Endothelial cell of umbilical vein (primary cell): Measurements from ENCODE around the gene GRID1. TPM values are rescaled to one million over a fixed set of nuclear protein-coding genes. Genes with fewer than 3 reads are reported as not detected.

Experiments
- BruUV-seq: library from RNA; stranded (reverse); fragments of 400-500 nt; replicated peaks from 2 replicates; lab custom pipeline; 2021; lab: Mats Ljungman, UMichigan
- CTCF ChIA-PET: fragments of 300-600, 350-600 bp; sonication (Branson Sonifier 250); formaldehyde crosslinking; loops from one replicate; lab custom pipeline; 2021; ENCODE audit warnings: antibody characterized with exemption, inconsistent platforms; lab: Charles Lee
- POLR2A ChIA-PET: fragments of 300-600, 350-600 bp; sonication (Branson Sonifier 250); formaldehyde crosslinking; loops from one replicate; lab custom pipeline; 2021; ENCODE audit warnings: antibody characterized with exemption, inconsistent platforms; lab: Charles Lee
- DNase-seq: peaks from one replicate; pipeline ENCODE4 v3.0.0-alpha.2; 2011; ENCODE audit warnings: low read depth, low spot score
- FAIRE-seq: peaks from 2 replicates; lab custom pipeline; 2011; peaks lifted over from hg19 to GRCh38; lab: Jason Lieb, UNC
- H2AFZ ChIP-seq: 2 replicates; pipeline ENCODE4 v1.6.0; 2012; ENCODE audit warnings: low read depth, low read length, control low read depth, inconsistent platforms
- H3K27ac ChIP-seq: 2 replicates; pipeline ENCODE4 v1.5.1; 2011; ENCODE audit warnings: low read depth, mild to moderate bottlenecking, control low read depth, low read length, moderate library complexity; ENCODE audit not compliant: insufficient read depth
- H3K27me3 ChIP-seq, 2 experiments: 2 replicates each; pipeline versions ENCODE4 v1.6.0 to v1.6.1; 2011; ENCODE audit warnings: low read length in 2 of 2, mixed read lengths in 1 of 2; ENCODE audit not compliant: control insufficient read depth in 2 of 2, insufficient read depth in 2 of 2
- H3K36me3 ChIP-seq, 2 experiments: 2 replicates in 1 of 2; 3 replicates in 1 of 2; pipeline ENCODE4 v1.5.1; 2011; ENCODE audit warnings: low read length in 2 of 2, mild to moderate bottlenecking in 1 of 2, moderate library complexity in 1 of 2; ENCODE audit not compliant: control insufficient read depth in 2 of 2, insufficient read depth in 2 of 2; ENCODE audit errors: extremely low read depth in 1 of 2
- H3K4me1 ChIP-seq: 3 replicates; pipeline ENCODE4 v1.5.1; 2011; ENCODE audit warnings: mild to moderate bottlenecking, low read length; ENCODE audit not compliant: control insufficient read depth, insufficient read depth; ENCODE audit errors: extremely low read depth
- H3K4me2 ChIP-seq: 2 replicates; pipeline ENCODE4 v1.6.1; 2011; ENCODE audit warnings: low read length, control low read depth, mixed read lengths; ENCODE audit not compliant: insufficient read depth
- H3K4me3 ChIP-seq, 3 experiments: fragments of 200-600 bp in 1 of 3; sonication (generic), shearing (Covaris generic) in 1 of 3; replicated peaks in 1 of 3; 2 replicates each; pipeline ENCODE4 v1.5.1; 2011 to 2016; ENCODE audit warnings: control low read depth in 3 of 3, low read length in 3 of 3, mild to moderate bottlenecking in 2 of 3, inconsistent platforms in 1 of 3, low read depth in 1 of 3, moderate library complexity in 1 of 3; ENCODE audit not compliant: insufficient read depth in 1 of 3
- H3K79me2 ChIP-seq: 2 replicates; pipeline ENCODE4 v1.6.0; 2012; ENCODE audit warnings: low read length, inconsistent platforms; ENCODE audit not compliant: control insufficient read depth, insufficient read depth
- H3K9ac ChIP-seq: replicated peaks from 2 replicates; pipeline ENCODE3; 2011; ENCODE audit warnings: low read length, control low read depth; ENCODE audit not compliant: insufficient read depth; ENCODE audit errors: extremely low read depth
- H3K9me1 ChIP-seq: replicated peaks from 3 replicates; pipeline ENCODE4 v1.6.0; 2011; ENCODE audit warnings: mild to moderate bottlenecking, low read length; ENCODE audit not compliant: control insufficient read depth, insufficient read depth; ENCODE audit errors: extremely low read depth
- H3K9me3 ChIP-seq: replicated peaks from 2 replicates; pipeline ENCODE4 v1.5.1; 2012; ENCODE audit warnings: low read length, inconsistent platforms; ENCODE audit not compliant: control insufficient read depth, insufficient read depth
- H4K20me1 ChIP-seq: replicated peaks from 2 replicates; pipeline ENCODE3; 2011; ENCODE audit warnings: mild to moderate bottlenecking, low read length; ENCODE audit not compliant: control insufficient read depth, insufficient read depth; ENCODE audit errors: extremely low read depth
- CTCF ChIP-seq, 2 donors: IDR thresholded peaks; 1 replicate in 1 of 2; 2 replicates in 1 of 2; pipeline ENCODE4 v1.5.1; 2011; ENCODE audit warnings: low read length in 2 of 2, mild to moderate bottlenecking in 2 of 2, moderate library complexity in 2 of 2, control low read depth in 1 of 2, inconsistent platforms in 1 of 2, low read depth in 1 of 2; ENCODE audit not compliant: insufficient read depth in 1 of 2; ENCODE audit errors: extremely low read depth in 1 of 2
- EZH2 ChIP-seq: IDR thresholded peaks from 2 replicates; pipeline ENCODE4 v1.6.1; 2012; ENCODE audit warnings: borderline replicate concordance, low read depth, mild to moderate bottlenecking, moderate library complexity, low read length, inconsistent platforms; ENCODE audit not compliant: severe bottlenecking
- FOS ChIP-seq: IDR thresholded peaks from 2 replicates; pipeline ENCODE4 v1.6.1; 2011; ENCODE audit warnings: mild to moderate bottlenecking, low read length, moderate library complexity, borderline replicate concordance; ENCODE audit not compliant: insufficient read depth
- GATA2 ChIP-seq: IDR thresholded peaks from 2 replicates; pipeline ENCODE4 v1.7.0; 2011; ENCODE audit warnings: low read depth, mild to moderate bottlenecking, moderate library complexity, mixed read lengths, low read length; ENCODE audit not compliant: insufficient read length, insufficient read depth
- MYC ChIP-seq: IDR thresholded peaks from one replicate; pipeline ENCODE4 v1.6.1; 2011; ENCODE audit warnings: mild to moderate bottlenecking, low read depth, low read length
- POLR2A ChIP-seq: IDR thresholded peaks from 2 replicates; pipeline ENCODE4 v1.6.1; 2012; ENCODE audit warnings: low read depth, mild to moderate bottlenecking, control low read depth, low read length
- dilution Hi-C: fragments of 300-500 bp; cut with MboI; formaldehyde crosslinking; loops from one replicate; pipeline ENCODE4 v1.15.0; 2019; ENCODE audit warnings: low sequenced_read_pairs; ENCODE audit not compliant: extremely low pct_ligation_motif_present
- intact Hi-C: fragments of 100-400 bp; cut with micrococcal nuclease; formaldehyde crosslinking; loops from one replicate; pipeline ENCODE4 v1.10.0; 2022
- polyA plus RNA-seq, 4 experiments: library from polyadenylated mRNA; depleted of rRNA in 3 of 4; stranded (reverse) in 3 of 4; unstranded in 1 of 4; fragments of >200 nt; gene quantifications; 2 replicates each; pipeline versions ENCODE4 v1.2.1 to v1.2.3, GENCODE V29; 2011 to 2012; ENCODE audit warnings: missing spikeins in 1 of 4
- total RNA-seq: library from RNA; stranded (reverse); gene quantifications from 2 replicates; pipeline ENCODE4 v1.2.3, GENCODE V29; 2021

Gene GRID1
- total and polyA plus RNA-seq, 2 donors (not counting 3 experiments of a cell fraction or from before 2014, with no cell fraction given): not detected

DNA sequence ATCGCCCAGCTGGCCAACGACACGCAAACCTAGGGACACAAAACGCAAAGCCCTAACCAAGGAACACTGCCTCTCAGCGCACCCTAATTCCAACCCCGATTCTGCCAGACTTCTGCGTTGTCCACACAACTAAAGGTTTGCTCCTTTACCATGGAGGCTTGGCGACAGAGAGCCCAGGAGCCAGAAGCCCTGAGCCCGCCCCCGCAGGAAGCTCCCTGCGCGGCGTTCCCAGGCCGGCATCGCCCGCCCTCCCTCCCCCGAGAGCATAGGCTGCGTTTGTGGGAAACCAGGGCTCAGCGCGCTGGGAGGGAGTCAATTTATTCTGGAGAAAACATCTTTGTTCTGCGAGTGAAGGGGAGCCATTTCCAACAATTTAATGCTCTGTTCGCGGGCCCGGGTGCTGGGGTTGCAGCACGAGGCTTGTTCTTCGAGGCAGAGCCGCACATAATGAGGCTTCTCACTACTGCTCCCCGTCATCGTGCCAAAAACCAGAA lies 103.9 kb downstream of the GRID1 start:
- Histone ChIP-seq H3K4me3 (no peak overlapping the region), H3K36me3 (no peaks in the 10 kb centered on the region), H3K9me1 (no peaks in the 10 kb centered on the region), H3K9me3 (no peaks in the 10 kb centered on the region), H3K4me1 (no peaks in the 10 kb centered on the region), H3K79me2 (no peaks in the 10 kb centered on the region), H3K27me3 (no peaks in the 10 kb centered on the region), H3K27ac (no peak overlapping the region), H4K20me1 (no peaks in the 10 kb centered on the region), H2AFZ (no peak overlapping the region), H3K9ac (no peak overlapping the region), H3K4me2 (no peak overlapping the region)
- no peak for DNase-seq
- CTCF ChIA-PET: no interaction called here
- intact Hi-C loops: loop anchor here (5.0 kb wide), 1 partner anchor 115 kb away; no protein-coding TSS in a partner anchor
- BruUV-seq: no TSS peak
- dilution Hi-C loops: no loop called here
- POLR2A ChIA-PET: no interaction called here
- TF ChIP-seq FOS (no peak), EZH2 (no peak), POLR2A (no peak), GATA2 (no peak), MYC (no peak), CTCF (IDR thresholded peaks at IDR 0.05; ENCODE audit: extremely low read depth in 1 of 2, insufficient read depth in 1 of 2, low read depth in 1 of 2, low read length in 2 of 2) (no peak)
- FAIRE-seq: no peak
